NB4 (cell line): ENCODE results near the gene EFTUD2.

ENCODE experiments used
- CTCF ChIP-seq: IDR thresholded peaks from one replicate; pipeline ENCODE4 v1.5.1; 2012; ENCODE audit warnings: low read depth, low read length
- POLR2A ChIP-seq: IDR thresholded peaks from 2 replicates; pipeline ENCODE4 v1.6.1; 2011; ENCODE audit warnings: mild to moderate bottlenecking; ENCODE audit not compliant: insufficient read length; ENCODE audit errors: extremely low read depth

- no peak for TF ChIP-seq POLR2A
- no peak for TF ChIP-seq CTCF
Measured at GRCh38 chr17:44807817-44808155, 91.5 kb downstream of the EFTUD2 start.
